ENCODE results near the gene MGME1.

DNA sequence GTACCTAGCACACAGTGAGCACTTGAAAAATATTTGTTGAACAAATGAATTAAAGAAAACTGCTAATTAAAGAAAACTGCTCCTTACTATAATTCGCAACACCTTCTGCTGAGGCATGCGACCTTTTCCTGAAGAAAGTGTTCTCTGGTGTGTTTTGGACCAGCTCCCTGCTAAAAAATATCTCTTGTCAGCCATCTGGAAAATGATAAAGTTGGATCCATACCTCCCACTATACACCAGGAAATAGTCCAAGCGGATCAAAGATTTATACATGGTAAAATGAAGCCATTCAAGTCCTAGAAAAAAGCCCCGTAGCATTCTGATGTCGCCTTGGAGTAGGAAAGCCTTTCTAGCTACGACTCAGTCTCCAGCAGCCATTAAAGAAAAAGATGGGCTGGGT lies 45.6 kb downstream of the MGME1 start:
- TF ChIP-seq EZH2 (IDR thresholded peaks at IDR 0.05; ENCODE audit: insufficient read depth, low read length): no peak
- TF ChIP-seq, protein P1, sequence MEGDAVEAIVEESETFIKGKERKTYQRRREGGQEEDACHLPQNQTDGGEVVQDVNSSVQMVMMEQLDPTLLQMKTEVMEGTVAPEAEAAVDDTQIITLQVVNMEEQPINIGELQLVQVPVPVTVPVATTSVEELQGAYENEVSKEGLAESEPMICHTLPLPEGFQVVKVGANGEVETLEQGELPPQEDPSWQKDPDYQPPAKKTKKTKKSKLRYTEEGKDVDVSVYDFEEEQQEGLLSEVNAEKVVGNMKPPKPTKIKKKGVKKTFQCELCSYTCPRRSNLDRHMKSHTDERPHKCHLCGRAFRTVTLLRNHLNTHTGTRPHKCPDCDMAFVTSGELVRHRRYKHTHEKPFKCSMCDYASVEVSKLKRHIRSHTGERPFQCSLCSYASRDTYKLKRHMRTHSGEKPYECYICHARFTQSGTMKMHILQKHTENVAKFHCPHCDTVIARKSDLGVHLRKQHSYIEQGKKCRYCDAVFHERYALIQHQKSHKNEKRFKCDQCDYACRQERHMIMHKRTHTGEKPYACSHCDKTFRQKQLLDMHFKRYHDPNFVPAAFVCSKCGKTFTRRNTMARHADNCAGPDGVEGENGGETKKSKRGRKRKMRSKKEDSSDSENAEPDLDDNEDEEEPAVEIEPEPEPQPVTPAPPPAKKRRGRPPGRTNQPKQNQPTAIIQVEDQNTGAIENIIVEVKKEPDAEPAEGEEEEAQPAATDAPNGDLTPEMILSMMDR (IDR thresholded peaks at IDR 0.05; ENCODE audit: insufficient read depth, low read depth, low read length): no peak
